IMR-90 (cell line): ENCODE results near the gene CGN. TPM values are rescaled to one million over a fixed set of nuclear protein-coding genes. Genes with fewer than 3 reads are reported as not detected.
A peak's percentile ranks its signal among the peaks of the same experiment; 100 is the strongest.

ENCODE experiments used
- ATAC-seq: fragments of 200-7000 bp; cut with Tn5 transposase; 2 replicates; pipeline ENCODE4 v1.9.1; 2020; ENCODE audit warnings: low read depth, mild to moderate bottlenecking, moderate library complexity
- Bru-seq: library from RNA; stranded (reverse); fragments of 400-500 nt; gene quantifications from one replicate; lab custom pipeline; 2021; lab: Mats Ljungman, UMichigan
- BruChase-seq, 2 experiments: library from RNA; stranded (reverse); fragments of 400-500 nt; gene quantifications; one replicate each; lab custom pipeline; 2021; lab: Mats Ljungman, UMichigan
- BruUV-seq: library from RNA; stranded (reverse); fragments of 400-500 nt; replicated peaks from 2 replicates; lab custom pipeline; 2021; lab: Mats Ljungman, UMichigan
- CTCF ChIA-PET: fragments of 300-600 bp; formaldehyde crosslinking; extraction: SDS; loops from one replicate; lab custom pipeline; 2021; ENCODE audit warnings: antibody characterized with exemption; lab: Yijun Ruan, JAX
- POLR2A ChIA-PET: fragments of 300-600 bp; sonication (Branson Sonifier 250); formaldehyde crosslinking; loops from one replicate; lab custom pipeline; 2022; ENCODE audit warnings: antibody characterized with exemption; ENCODE audit not compliant: unreplicated experiment; lab: Charles Lee
- DNase-seq: peaks from one replicate; pipeline ENCODE4 v3.0.0; 2013
- H2AFZ ChIP-seq: replicated peaks from 2 replicates; pipeline ENCODE3; 2013; ENCODE audit warnings: low read length, mild to moderate bottlenecking; ENCODE audit not compliant: poor library complexity
- H2AK5ac ChIP-seq: 2 replicates; pipeline ENCODE4 v1.6.1; 2013; ENCODE audit warnings: low read depth, low read length, inconsistent platforms
- H2AK9ac ChIP-seq: replicated peaks from 2 replicates; pipeline ENCODE3; 2013; ENCODE audit warnings: mild to moderate bottlenecking, low read depth, low read length, moderate library complexity; ENCODE audit not compliant: poor library complexity
- H2BK120ac ChIP-seq: 2 replicates; pipeline ENCODE4 v1.6.1; 2013; ENCODE audit warnings: low read depth, low read length, inconsistent platforms
- H2BK15ac ChIP-seq: 3 replicates; pipeline ENCODE4 v1.6.1; 2013; ENCODE audit warnings: low read depth, low read length, inconsistent platforms
- H2BK20ac ChIP-seq: 2 replicates; pipeline ENCODE4 v1.6.1; 2013; ENCODE audit warnings: low read depth, mild to moderate bottlenecking, inconsistent platforms, low read length, moderate library complexity
- H2BK5ac ChIP-seq: 2 replicates; pipeline ENCODE4 v1.6.1; 2013; ENCODE audit warnings: mild to moderate bottlenecking, low read depth, low read length, inconsistent platforms; ENCODE audit not compliant: poor library complexity, severe bottlenecking
- H3K14ac ChIP-seq: replicated peaks from 2 replicates; pipeline ENCODE4 v1.6.1; 2013; ENCODE audit warnings: low read depth, low read length, inconsistent platforms
- H3K18ac ChIP-seq: 2 replicates; pipeline ENCODE4 v1.6.1; 2013; ENCODE audit warnings: low read depth, low read length, control low read depth
- H3K23ac ChIP-seq: 2 replicates; pipeline ENCODE4 v1.6.1; 2013; ENCODE audit warnings: low read depth, low read length, inconsistent platforms
- H3K27ac ChIP-seq: 2 replicates; pipeline ENCODE4 v1.5.1; 2013; ENCODE audit warnings: mild to moderate bottlenecking, control low read depth, low read length; ENCODE audit not compliant: insufficient read depth
- H3K27me3 ChIP-seq: 2 replicates; pipeline ENCODE4 v1.6.1; 2013; ENCODE audit warnings: low read length; ENCODE audit not compliant: control insufficient read depth, insufficient read depth
- H3K36me3 ChIP-seq: 2 replicates; pipeline ENCODE4 v1.6.1; 2013; ENCODE audit warnings: low read length, mixed read lengths; ENCODE audit not compliant: control insufficient read depth, insufficient read depth
- H3K4ac ChIP-seq: 2 replicates; pipeline ENCODE4 v1.6.1; 2013; ENCODE audit warnings: low read depth, low read length, inconsistent platforms
- H3K4me1 ChIP-seq: 2 replicates; pipeline ENCODE4 v1.6.1; 2013; ENCODE audit warnings: low read length, mixed read lengths; ENCODE audit not compliant: control insufficient read depth, insufficient read depth
- H3K4me2 ChIP-seq: 2 replicates; pipeline ENCODE4 v1.6.1; 2013; ENCODE audit warnings: low read depth, mild to moderate bottlenecking, control low read depth, low read length, moderate library complexity
- H3K4me3 ChIP-seq: 2 replicates; pipeline ENCODE4 v1.5.1; 2013; ENCODE audit warnings: low read depth, mild to moderate bottlenecking, control low read depth, low read length, moderate library complexity; ENCODE audit not compliant: insufficient read depth
- H3K56ac ChIP-seq: 2 replicates; pipeline ENCODE4 v1.6.1; 2013; ENCODE audit warnings: low read length, inconsistent platforms; ENCODE audit not compliant: insufficient read depth; ENCODE audit errors: extremely low read depth
- H3K79me1 ChIP-seq, 2 experiments: 2 replicates each; pipeline ENCODE4 v1.6.1; 2013; ENCODE audit warnings: low read length in 2 of 2, inconsistent platforms in 1 of 2, low read depth in 1 of 2
- H3K9ac ChIP-seq: 2 replicates; pipeline ENCODE4 v1.6.1; 2013; ENCODE audit warnings: low read depth, low read length, control low read depth
- H3K9me1 ChIP-seq: 2 replicates; pipeline ENCODE4 v1.6.1; 2013; ENCODE audit warnings: low read length, inconsistent platforms; ENCODE audit not compliant: insufficient read depth
- H3K9me3 ChIP-seq: 2 replicates; pipeline ENCODE4 v1.6.1; 2013; ENCODE audit warnings: low read length; ENCODE audit not compliant: control insufficient read depth, insufficient read depth
- H4K20me1 ChIP-seq: 2 replicates; pipeline ENCODE4 v1.6.1; 2013; ENCODE audit warnings: low read length, inconsistent platforms; ENCODE audit not compliant: insufficient read depth
- H4K5ac ChIP-seq: 2 replicates; pipeline ENCODE4 v1.6.1; 2013; ENCODE audit warnings: mild to moderate bottlenecking, low read depth, low read length, control low read depth
- H4K8ac ChIP-seq, 2 experiments: 2 replicates each; pipeline ENCODE4 v1.6.1; 2013; ENCODE audit warnings: low read depth in 2 of 2, low read length in 2 of 2, control low read depth in 1 of 2, inconsistent platforms in 1 of 2
- H4K91ac ChIP-seq: 2 replicates; pipeline ENCODE4 v1.6.1; 2013; ENCODE audit warnings: low read depth, low read length, inconsistent platforms; ENCODE audit not compliant: insufficient read depth
- BHLHE40 ChIP-seq: fragments of 150-350 bp; IDR thresholded peaks from 2 replicates; pipeline ENCODE4 v1.6.1; 2016; ENCODE audit warnings: mild to moderate bottlenecking, low read depth, low read length
- MAZ ChIP-seq: IDR thresholded peaks from 2 replicates; pipeline ENCODE4 v1.6.1; 2012; ENCODE audit warnings: low read depth, mild to moderate bottlenecking, low read length, improper control_type of control experiment, moderate library complexity, borderline replicate concordance
- SMC3 ChIP-seq: fragments of 150-350 bp; IDR thresholded peaks from 2 replicates; pipeline ENCODE4 v1.6.1; 2016; ENCODE audit warnings: low read depth, mild to moderate bottlenecking, antibody characterized with exemption, low read length, moderate library complexity
- USF2 ChIP-seq: fragments of 150-350 bp; IDR thresholded peaks from 2 replicates; pipeline ENCODE4 v1.6.1; 2017; ENCODE audit warnings: mild to moderate bottlenecking, antibody characterized with exemption, low read length, low read depth
- WGBS, 2 experiments: methylation state at CpG; one replicate each; pipeline versions ENCODE4 v1.1.5 to v1.1.7; 2013; ENCODE audit warnings: missing lambda C conversion rate in 2 of 2; ENCODE audit not compliant: insufficient read length in 1 of 2; ENCODE audit errors: extremely low coverage in 2 of 2; 5-methylcytosine and 5-hydroxymethylcytosine counted together
- dilution Hi-C: fragments of 300-500 bp; cut with HindIII; formaldehyde crosslinking; loops from one replicate; pipeline ENCODE4 v1.14.3; 2018; ENCODE audit warnings: low sequenced_read_pairs; ENCODE audit not compliant: unreplicated experiment
- in situ Hi-C: fragments of 300-500 bp; cut with MboI; formaldehyde crosslinking; loops from 3 replicates; pipeline ENCODE4 v1.14.3; 2019; ENCODE audit warnings: low sequenced_read_pairs, inconsistent platforms, mixed read lengths
- intact Hi-C: fragments of 100-400 bp; cut with micrococcal nuclease; formaldehyde crosslinking; loops from 2 replicates; pipeline ENCODE4 v1.10.0; 2022
- long read RNA-seq: library from polyadenylated mRNA; unstranded; transcript quantifications from one replicate; pipeline ENCODE4 v2.0.0, GENCODE V29; 2021; ENCODE audit not compliant: unreplicated experiment
- polyA plus RNA-seq, 3 experiments: library from polyadenylated mRNA; depleted of rRNA; stranded (reverse); fragments of >200 nt; gene quantifications; 2 replicates each; pipeline ENCODE4 v1.2.3, GENCODE V29; 2012; ENCODE audit warnings: low replicate concordance in 1 of 3
- total RNA-seq: library from RNA; depleted of rRNA; stranded (reverse); fragments of >200 nt; gene quantifications from 2 replicates; pipeline ENCODE4 v1.2.3, GENCODE V29; 2012; rRNA removed

The CGN gene
- total RNA-seq (0.28 and 0.36 TPM in 2 replicates), polyA plus RNA-seq (2012; rRNA removed) (0.34 and 0.36 TPM in 2 replicates), Bru-seq, nascent RNA (percentile 16 among the genes with signal in this experiment), BruChase-seq, experiment 1, labeled RNA remaining after a 6-hour chase (percentile 17 among the genes with signal in this experiment), BruChase-seq, experiment 2, labeled RNA remaining after a 2-hour chase (percentile 11 among the genes with signal in this experiment)
- 0.10 and 0.20 TPM in 2 replicates for polyA plus RNA-seq (2012; cell fraction: cytosol; rRNA removed)
- 0.84 and 1.3 TPM in 2 replicates for polyA plus RNA-seq (2012; cell fraction: nucleus; rRNA removed; ENCODE audit: low replicate concordance)
- long read RNA-seq, result 0 reads

DNA sequence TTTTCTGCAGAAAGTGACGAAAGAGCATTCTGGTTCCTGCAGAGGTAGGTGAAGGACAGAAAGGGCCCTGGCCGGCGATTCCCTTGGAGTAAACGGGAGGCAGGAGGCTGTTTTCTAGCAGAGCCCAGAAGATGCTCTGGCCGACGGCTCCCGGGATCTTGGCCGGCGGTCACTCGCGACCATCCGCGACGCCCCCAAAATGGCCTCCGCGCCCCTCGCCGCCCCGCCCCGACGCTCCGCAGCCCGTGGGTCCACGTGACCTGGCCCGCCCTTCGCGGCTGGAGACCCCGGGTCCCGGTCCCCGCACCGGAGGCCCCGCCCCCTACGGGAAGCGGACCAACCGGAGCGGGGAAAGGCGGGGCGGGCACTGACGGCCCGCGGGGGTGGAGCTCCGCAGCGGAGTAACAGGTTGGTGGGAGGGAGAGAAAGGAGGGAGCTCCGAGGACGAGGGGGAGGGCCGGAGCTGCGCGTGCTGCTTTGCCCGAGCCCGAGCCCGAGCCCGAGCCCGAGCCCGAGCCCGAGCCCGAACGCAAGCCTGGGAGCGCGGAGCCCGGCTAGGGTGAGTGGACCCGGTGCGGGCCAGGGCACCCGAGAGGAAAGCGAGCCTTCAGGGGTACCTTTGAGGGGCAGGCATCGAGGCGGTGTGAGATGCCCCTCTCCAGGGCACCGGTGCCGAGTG lies at the start of gene CGN:
TSS of gene CGN (plus strand) at position 431 of the 679 bp plus-strand sequence. CDS start 7,133 bp downstream, outside the sequence.
- Histone ChIP-seq H3K79me1 (no peaks in the 10 kb centered on the region), H3K4ac (peak within 1 kb of the TSS; percentile 22; the same call in 1 of the 2 replicates), H3K18ac (no peak within 1 kb of the TSS), H2AK5ac (no peak within 1 kb of the TSS), H4K5ac (no peak within 1 kb of the TSS), H4K20me1 (no peaks in the 10 kb centered on the region), H3K9ac (peak within 1 kb of the TSS; percentile 55), H2BK5ac (no peak within 1 kb of the TSS), H3K27me3 (peaks cover 33% of the 10 kb centered on the region), H3K23ac (peak within 1 kb of the TSS; percentile 78; the same call in 1 of the 2 replicates), H3K4me2 (peak within 1 kb of the TSS; percentile 89), H3K9me1 (0 out of 2 replicates have a peak, but pooled peaks cover 3% of the 10 kb centered on the region), H3K4me1 (peaks cover 4% of the 10 kb centered on the region), H2AK9ac (peak within 1 kb of the TSS; percentile 63), H3K36me3 (no peaks in the 10 kb centered on the region), H2BK120ac (no peak within 1 kb of the TSS), H4K91ac (no peak within 1 kb of the TSS), H3K4me3 (peak within 1 kb of the TSS; percentile 54), H3K9me3 (no peaks in the 10 kb centered on the region), H2BK20ac (no peak within 1 kb of the TSS), H3K14ac (peak within 1 kb of the TSS; percentile 7; the same call in 1 of the 2 replicates), H2AFZ (peak within 1 kb of the TSS; percentile 92), H4K8ac (peak within 1 kb of the TSS in 1 of 2 experiments; percentile 25; a peak in 2 of 4 replicates), H3K56ac (peak within 1 kb of the TSS; percentile 47; the same call in 1 of the 2 replicates), H2BK15ac (no peak within 1 kb of the TSS), H3K27ac (no peak within 1 kb of the TSS)
- intact Hi-C loops, result loop anchor here (5.0 kb wide), 1 partner anchor 39 kb away; no protein-coding TSS in a partner anchor
- 1% methylated on average over 42 of the region's 68 CpGs; no CpG with 5 or more reads in 1 of the 2 experiments for WGBS, 2 experiments
- ChIA-PET POLR2A (interaction anchor here (0.6 kb wide), 1 partner anchor 8 kb away, joined by 6 read pairs; no protein-coding TSS in a partner anchor), CTCF (interaction anchor here (1.2 kb wide), 1 partner anchor 10 kb away, joined by 4 read pairs; no protein-coding TSS in a partner anchor)
- ATAC-seq (peak; percentile 99), DNase-seq (peak; percentile 75)
- BruUV-seq, result no TSS peak
- dilution Hi-C loops, result no loop called here
- TF ChIP-seq USF2, result peak; percentile 29; the same call in 1 of the 2 replicates
- peak; percentile 86; the same call in 1 of the 2 replicates for TF ChIP-seq MAZ
- TF ChIP-seq SMC3, result no peak
- no peak for TF ChIP-seq BHLHE40
- in situ Hi-C loops, result no loop called here
